CD14-positive monocyte (primary cell): ENCODE data around the gene CLDN22. TPM values are rescaled to one million over a fixed set of nuclear protein-coding genes. Genes with fewer than 3 reads are reported as not detected.
A peak's percentile ranks its signal among the peaks of the same experiment; 100 is the strongest.

Source experiments
- DNase-seq, 3 donors: peaks; one replicate each; pipeline ENCODE4 v3.0.0-alpha.2; 2011 to 2022
- H2AFZ ChIP-seq: 2 replicates; pipeline ENCODE4 v1.6.0; 2012; ENCODE audit warnings: mild to moderate bottlenecking, low read depth, low read length, inconsistent platforms; ENCODE audit not compliant: insufficient read depth, poor library complexity, severe bottlenecking
- H3K27ac ChIP-seq, 2 donors: 1 replicate in 1 of 2; 2 replicates in 1 of 2; pipeline ENCODE4 v1.5.1; 2012 to 2013; ENCODE audit warnings: low read length in 2 of 2, control low read depth in 1 of 2, inconsistent platforms in 1 of 2, low read depth in 1 of 2, mild to moderate bottlenecking in 1 of 2
- H3K27me3 ChIP-seq, 2 donors: one replicate each; pipeline versions ENCODE4 v1.6.0 to v1.6.1; 2011 to 2013; ENCODE audit warnings: low read length in 2 of 2; ENCODE audit not compliant: control insufficient read depth in 2 of 2, insufficient read depth in 2 of 2
- H3K36me3 ChIP-seq, 2 donors: replicated peaks in 1 of 2; 1 replicate in 1 of 2; 2 replicates in 1 of 2; pipeline versions ENCODE4 v1.5.1 to v1.6.1; 2012 to 2013; ENCODE audit warnings: low read length in 2 of 2, control low read depth in 1 of 2, inconsistent platforms in 1 of 2, mild to moderate bottlenecking in 1 of 2; ENCODE audit not compliant: insufficient read depth in 2 of 2, control insufficient read depth in 1 of 2
- H3K4me1 ChIP-seq, 2 donors: 1 replicate in 1 of 2; 2 replicates in 1 of 2; pipeline versions ENCODE4 v1.5.1 to v1.6.1; 2012 to 2013; ENCODE audit warnings: low read length in 2 of 2, control low read depth in 1 of 2, inconsistent platforms in 1 of 2, mild to moderate bottlenecking in 1 of 2, moderate library complexity in 1 of 2; ENCODE audit not compliant: insufficient read depth in 2 of 2, control insufficient read depth in 1 of 2
- H3K4me2 ChIP-seq: replicated peaks from 2 replicates; pipeline ENCODE3; 2012; ENCODE audit warnings: low read length, moderate library complexity, mild to moderate bottlenecking; ENCODE audit not compliant: poor library complexity, severe bottlenecking; ENCODE audit errors: extremely low read depth
- H3K4me3 ChIP-seq, 3 experiments: fragments of 200-600 bp in 1 of 3; sonication (generic) in 1 of 3; replicated peaks in 1 of 3; 1 replicate in 2 of 3; 2 replicates in 1 of 3; pipeline ENCODE4 v1.5.1; 2011 to 2013; ENCODE audit warnings: low read length in 3 of 3, mild to moderate bottlenecking in 3 of 3, control low read depth in 2 of 3, low read depth in 2 of 3, inconsistent platforms in 1 of 3, moderate library complexity in 1 of 3
- H3K79me2 ChIP-seq: 2 replicates; pipeline ENCODE4 v1.6.0; 2012; ENCODE audit warnings: mild to moderate bottlenecking, control low read depth, inconsistent platforms, low read length, moderate library complexity; ENCODE audit not compliant: insufficient read depth
- H3K9ac ChIP-seq: 2 replicates; pipeline ENCODE4 v1.6.0; 2017; ENCODE audit warnings: low read length, mild to moderate bottlenecking; ENCODE audit not compliant: insufficient read depth, poor library complexity, severe bottlenecking
- H3K9me3 ChIP-seq, 2 donors: replicated peaks in 1 of 2; 1 replicate in 1 of 2; 2 replicates in 1 of 2; pipeline versions ENCODE4 v1.5.1 to v1.6.1; 2012 to 2013; ENCODE audit warnings: low read length in 2 of 2, control low read depth in 1 of 2; ENCODE audit not compliant: control insufficient read depth in 1 of 2, insufficient read depth in 1 of 2
- H4K20me1 ChIP-seq: 2 replicates; pipeline ENCODE4 v1.6.0; 2012; ENCODE audit warnings: mild to moderate bottlenecking, low read length, control low read depth, moderate library complexity; ENCODE audit not compliant: insufficient read depth
- H3K27ac Mint-ChIP-seq, 7 donors: one replicate each; pipeline ENCODE4 v1.8.0; 2020; ENCODE audit warnings: mild to moderate bottlenecking in 7 of 7, mixed read lengths in 7 of 7, moderate library complexity in 6 of 7, inconsistent platforms in 2 of 7
- H3K27me3 Mint-ChIP-seq, 3 donors: one replicate each; pipeline ENCODE4 v1.8.0; 2021 to 2022; ENCODE audit warnings: low read depth in 3 of 3, mild to moderate bottlenecking in 3 of 3, mixed read lengths in 3 of 3, moderate library complexity in 3 of 3, inconsistent platforms in 1 of 3
- H3K36me3 Mint-ChIP-seq, 2 donors: one replicate each; pipeline ENCODE4 v1.8.0; 2020; ENCODE audit warnings: mixed read lengths in 2 of 2, inconsistent platforms in 1 of 2, mild to moderate bottlenecking in 1 of 2
- H3K4me1 Mint-ChIP-seq: one replicate; pipeline ENCODE4 v1.8.0; 2020; ENCODE audit warnings: mild to moderate bottlenecking, mixed read lengths
- H3K4me3 Mint-ChIP-seq, 2 donors: one replicate each; pipeline ENCODE4 v1.8.0; 2020; ENCODE audit warnings: mild to moderate bottlenecking in 2 of 2, mixed read lengths in 2 of 2, moderate library complexity in 1 of 2
- H3K9me3 Mint-ChIP-seq, 7 donors: one replicate each; pipeline ENCODE4 v1.8.0; 2020 to 2022; ENCODE audit warnings: mixed read lengths in 7 of 7, mild to moderate bottlenecking in 6 of 7, moderate library complexity in 6 of 7, inconsistent platforms in 2 of 7
- CTCF ChIP-seq: fragments of 200-600 bp; IDR thresholded peaks from one replicate; pipeline ENCODE4 v1.8.0; 2022; ENCODE audit warnings: antibody characterized with exemption, mild to moderate bottlenecking
- WGBS: methylation state at CpG from one replicate; pipeline ENCODE4 v1.1.5; 2013; ENCODE audit warnings: missing lambda C conversion rate; ENCODE audit not compliant: insufficient coverage; 5-methylcytosine and 5-hydroxymethylcytosine counted together
- intact Hi-C, 2 donors: fragments of 100-400 bp; cut with micrococcal nuclease; formaldehyde crosslinking; loops; one replicate each; pipeline versions ENCODE4 v1.15.0 to v1.15.1; 2023
- polyA plus RNA-seq, 3 donors: library from polyadenylated mRNA; depleted of rRNA in 1 of 3; unstranded in 2 of 3; stranded (reverse) in 1 of 3; fragments of 300-500 nt in 2 of 3; fragments of >200 nt in 1 of 3; fragmentation: Illumina TruSeq in 2 of 3; gene quantifications; 1 replicate in 2 of 3; 2 replicates in 1 of 3; pipeline ENCODE4 v1.2.3, GENCODE V29; 2012 to 2021

Gene CLDN22
- polyA plus RNA-seq, 3 donors, result not detected

- Histone ChIP-seq H4K20me1 (no peaks in the 10 kb centered on the region), H3K4me2 (no peak overlapping the region), H3K9ac (no peak overlapping the region), H3K9me3 (peaks cover 0 to 5% of the 10 kb centered on the region in 2 donors), H3K27me3 (no peaks in the 10 kb centered on the region), H3K36me3 (peaks cover 0 to 7% of the 10 kb centered on the region in 2 donors), H3K79me2 (no peaks in the 10 kb centered on the region), H3K4me1 (no peaks in the 10 kb centered on the region), H3K4me3 (no peak overlapping the region), H3K27ac (no peak overlapping the region), H2AFZ (no peak overlapping the region)
- no peak for DNase-seq
- no peaks in the 10 kb centered on the region for H3K4me1 Mint-ChIP-seq
- H3K36me3 Mint-ChIP-seq, result peaks cover 16 to 29% of the 10 kb centered on the region in 2 donors
- 100% methylated on average over 1 of the region's 4 CpGs for WGBS
- H3K9me3 Mint-ChIP-seq, result peaks cover 3 to 8% (median 6%) of the 10 kb centered on the region in 7 donors
- H3K27me3 Mint-ChIP-seq, result no peaks in the 10 kb centered on the region
- H3K4me3 Mint-ChIP-seq, result no peak overlapping the region
- TF ChIP-seq CTCF, result no peak
- intact Hi-C loops, result no loop called here
- H3K27ac Mint-ChIP-seq, result no peak overlapping the region
These were observed 35.1 kb downstream of the CLDN22 start for GRCh38 chr4:183284965-183285364.

GRCh38 chr4:183284258-183284785, 35.8 kb downstream of the CLDN22 start:
- Mint-ChIP-seq H3K9me3 (peaks cover 0 to 3% (median 2%) of the 10 kb centered on the region in 7 donors), H3K36me3 (peaks cover 16 to 24% of the 10 kb centered on the region in 2 donors), H3K27ac (peak overlapping the region in 1 of 7 donors; percentile 55), H3K27me3 (no peaks in the 10 kb centered on the region), H3K4me1 (no peaks in the 10 kb centered on the region), H3K4me3 (no peak overlapping the region)
- H3K9me3 ChIP-seq, result peaks cover 0 to under 1% of the 10 kb centered on the region in 2 donors
- H3K79me2 ChIP-seq, result no peaks in the 10 kb centered on the region
- H2AFZ ChIP-seq, result no peak overlapping the region
- no peak overlapping the region for H3K9ac ChIP-seq
- no peaks in the 10 kb centered on the region for H4K20me1 ChIP-seq
- H3K27me3 ChIP-seq, result no peaks in the 10 kb centered on the region
- no peaks in the 10 kb centered on the region for H3K4me1 ChIP-seq
- TF ChIP-seq CTCF, result no peak
- no peak overlapping the region for H3K4me2 ChIP-seq
- intact Hi-C loops, result no loop called here
- no peak for DNase-seq
- no peak overlapping the region for H3K4me3 ChIP-seq
- H3K27ac ChIP-seq, result no peak overlapping the region
- over 99% methylated on average over 9 of the region's 12 CpGs for WGBS
- H3K36me3 ChIP-seq, result peaks cover 0 to 7% of the 10 kb centered on the region in 2 donors
